Body of pancreas (tissue), 4 donors: ENCODE results near the gene PNKD.

Experiments
- POLR2A ChIP-seq, 3 donors: fragments of 450-650 bp; IDR thresholded peaks; one replicate each; pipeline ENCODE4 v1.6.1; 2016; ENCODE audit warnings: antibody characterized with exemption in 3 of 3, mild to moderate bottlenecking in 2 of 3
- TF ChIP-seq, protein P1 (sequence below), 7 experiments: fragments of 450-650 bp in 4 of 7; fragments of 200-600 bp in 3 of 7; sonication (generic) in 3 of 7; IDR thresholded peaks; one replicate each; pipeline ENCODE4 v1.5.1; 2016 to 2019; ENCODE audit warnings: antibody characterized with exemption in 7 of 7

DNA sequence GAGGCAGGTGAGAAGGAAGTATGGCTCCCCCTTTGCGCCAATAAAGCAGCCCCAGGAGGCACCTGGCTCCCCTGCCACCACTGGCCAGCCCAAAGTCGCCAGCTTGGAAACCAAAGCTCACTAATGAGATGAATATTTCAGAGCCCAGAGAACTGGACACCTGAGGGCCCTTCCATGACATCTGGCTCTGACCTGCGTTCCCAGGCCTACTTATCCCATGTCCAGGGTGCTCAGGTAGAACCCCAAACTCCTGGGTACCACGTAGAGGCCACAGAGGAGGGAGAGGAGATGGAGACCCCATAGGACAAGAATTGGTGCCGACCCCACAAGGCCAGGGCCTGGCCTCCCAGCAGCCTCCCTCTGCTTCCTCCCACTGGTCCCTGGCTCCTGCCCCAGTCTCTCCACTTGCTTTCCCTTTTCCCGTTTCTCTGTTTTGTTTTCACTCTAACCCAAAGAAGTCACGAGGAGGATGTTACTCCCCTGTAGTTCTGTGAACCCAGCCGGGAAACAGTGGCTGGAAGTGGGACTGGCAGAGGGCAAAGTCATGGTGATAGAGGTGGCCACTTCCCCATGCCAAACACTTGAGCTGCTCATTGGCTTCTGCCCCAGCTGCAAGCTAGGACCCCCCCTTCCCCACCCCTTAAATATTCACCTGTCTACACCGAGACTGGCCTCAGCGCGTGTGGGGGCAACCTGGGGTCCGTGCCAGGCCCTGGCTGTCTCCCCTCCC is 21.2 kb downstream of the PNKD start:
- TF ChIP-seq, protein P1, sequence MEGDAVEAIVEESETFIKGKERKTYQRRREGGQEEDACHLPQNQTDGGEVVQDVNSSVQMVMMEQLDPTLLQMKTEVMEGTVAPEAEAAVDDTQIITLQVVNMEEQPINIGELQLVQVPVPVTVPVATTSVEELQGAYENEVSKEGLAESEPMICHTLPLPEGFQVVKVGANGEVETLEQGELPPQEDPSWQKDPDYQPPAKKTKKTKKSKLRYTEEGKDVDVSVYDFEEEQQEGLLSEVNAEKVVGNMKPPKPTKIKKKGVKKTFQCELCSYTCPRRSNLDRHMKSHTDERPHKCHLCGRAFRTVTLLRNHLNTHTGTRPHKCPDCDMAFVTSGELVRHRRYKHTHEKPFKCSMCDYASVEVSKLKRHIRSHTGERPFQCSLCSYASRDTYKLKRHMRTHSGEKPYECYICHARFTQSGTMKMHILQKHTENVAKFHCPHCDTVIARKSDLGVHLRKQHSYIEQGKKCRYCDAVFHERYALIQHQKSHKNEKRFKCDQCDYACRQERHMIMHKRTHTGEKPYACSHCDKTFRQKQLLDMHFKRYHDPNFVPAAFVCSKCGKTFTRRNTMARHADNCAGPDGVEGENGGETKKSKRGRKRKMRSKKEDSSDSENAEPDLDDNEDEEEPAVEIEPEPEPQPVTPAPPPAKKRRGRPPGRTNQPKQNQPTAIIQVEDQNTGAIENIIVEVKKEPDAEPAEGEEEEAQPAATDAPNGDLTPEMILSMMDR (IDR thresholded peaks at IDR 0.05), result no peak
- TF ChIP-seq POLR2A (IDR thresholded peaks at IDR 0.05), result no peak
